Bronchus fibroblast of lung (primary cell): ENCODE results near the gene ITM2C. TPM values are rescaled to one million over a fixed set of nuclear protein-coding genes. Genes with fewer than 3 reads are reported as not detected.

Source experiments
- total RNA-seq: library from RNA; depleted of rRNA; stranded (reverse); fragments of >200 nt; gene quantifications from 2 replicates; pipeline ENCODE4 v1.2.3, GENCODE V29; 2015

The ITM2C gene, protein sequence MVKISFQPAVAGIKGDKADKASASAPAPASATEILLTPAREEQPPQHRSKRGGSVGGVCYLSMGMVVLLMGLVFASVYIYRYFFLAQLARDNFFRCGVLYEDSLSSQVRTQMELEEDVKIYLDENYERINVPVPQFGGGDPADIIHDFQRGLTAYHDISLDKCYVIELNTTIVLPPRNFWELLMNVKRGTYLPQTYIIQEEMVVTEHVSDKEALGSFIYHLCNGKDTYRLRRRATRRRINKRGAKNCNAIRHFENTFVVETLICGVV
- 65.1 and 72.7 TPM in 2 replicates for total RNA-seq

DNA sequence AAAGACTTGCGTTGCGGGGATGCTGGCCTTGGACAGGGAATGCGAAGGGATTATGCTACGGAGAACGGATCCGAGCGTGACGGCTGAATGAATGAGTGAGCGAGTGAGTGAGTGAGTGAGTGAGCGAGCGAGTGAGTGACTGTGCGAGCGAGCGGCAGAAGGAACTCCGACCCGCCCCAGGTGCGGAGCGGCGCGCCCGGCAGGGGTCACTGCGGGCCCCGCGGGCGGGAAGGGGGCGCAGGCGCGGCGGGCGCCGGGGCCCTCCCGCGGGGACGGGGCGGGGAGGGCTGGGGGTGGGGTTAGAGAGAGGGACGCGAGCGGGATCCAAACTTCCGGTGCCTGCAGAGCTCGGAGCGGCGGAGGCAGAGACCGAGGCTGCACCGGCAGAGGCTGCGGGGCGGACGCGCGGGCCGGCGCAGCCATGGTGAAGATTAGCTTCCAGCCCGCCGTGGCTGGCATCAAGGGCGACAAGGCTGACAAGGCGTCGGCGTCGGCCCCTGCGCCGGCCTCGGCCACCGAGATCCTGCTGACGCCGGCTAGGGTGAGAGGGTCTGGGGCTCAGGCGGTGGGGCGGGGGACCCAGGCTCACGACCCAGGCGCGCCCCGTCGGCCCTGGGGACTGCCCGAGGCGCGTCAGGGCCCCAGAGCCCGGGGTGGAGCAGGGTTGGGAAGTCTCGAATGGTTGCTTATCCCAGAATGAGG, at the start of gene ITM2C:
TSS of gene ITM2C (plus strand) at position 338 of the 702 bp plus-strand sequence. CDS start at position 422, 84 bp downstream.

DNA sequence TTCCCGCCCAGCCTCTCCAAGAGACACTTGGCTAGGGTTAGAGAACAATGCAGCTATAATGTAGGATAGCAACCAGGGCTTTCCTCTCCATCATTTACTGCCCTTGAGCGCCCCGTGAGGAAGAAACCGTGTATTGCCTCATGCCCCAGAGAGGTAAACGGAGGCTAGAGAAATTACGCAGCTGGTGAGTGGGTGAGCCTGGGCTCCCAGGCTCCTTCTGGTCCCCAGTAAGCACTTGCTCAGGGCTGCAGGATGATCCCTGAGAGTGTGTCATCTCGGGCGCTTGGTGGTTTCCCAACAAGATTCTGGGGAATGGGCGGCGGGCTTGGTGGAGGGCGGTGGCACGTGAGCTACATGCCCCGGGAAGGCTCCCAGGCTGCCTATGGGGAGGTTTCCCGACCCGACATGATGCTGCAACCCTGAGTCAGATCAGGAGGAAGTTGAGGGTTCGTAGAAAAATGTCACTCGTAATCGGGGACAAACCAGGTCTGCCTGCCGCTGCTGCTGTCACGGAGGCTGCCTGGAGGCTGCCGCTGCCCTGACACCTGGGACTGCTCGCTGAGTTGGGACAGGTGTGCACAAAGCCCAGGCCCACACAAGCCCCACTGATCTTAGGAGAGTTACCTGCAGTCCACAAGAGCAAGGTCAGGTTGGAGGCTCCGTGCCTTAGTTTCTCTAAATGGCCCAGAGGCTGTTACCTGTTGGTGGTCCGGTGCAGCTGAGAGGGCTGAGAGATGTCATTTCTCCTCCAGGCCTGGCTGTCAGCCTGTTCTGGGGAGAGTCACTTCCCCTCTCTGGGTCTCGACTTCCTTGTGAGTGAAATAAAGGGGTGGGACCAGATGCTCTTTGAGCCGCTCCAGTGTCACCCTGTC, 60.0 kb downstream of the ITM2C start, which contains the start of gene GPR55:
TSS of gene GPR55 (minus strand) at position 773 of the 872 bp plus-strand sequence. CDS start 14,280 bp downstream, outside the sequence.

Other genes starting within 250 kb of the ITM2C start
- gene CAB39, start 152.1 kb upstream of the ITM2C start, total RNA-seq, result 38.5 and 39.5 TPM in 2 replicates
- gene GPR55, start 60.3 kb downstream of the ITM2C start, total RNA-seq, result under 0.01 TPM in 1 of 2 replicates, not detected in the other
- gene SPATA3, start 131.2 kb downstream of the ITM2C start, total RNA-seq, result not detected in 2 replicates
- gene C2orf72, start 172.6 kb downstream of the ITM2C start, total RNA-seq, result 1.3 TPM in 1 of 2 replicates, not detected in the other
- gene PSMD1, start 191.9 kb downstream of the ITM2C start, total RNA-seq, result 82.1 and 93.5 TPM in 2 replicates